ENCODE results near the gene RCN1.

- TF ChIP-seq CTCF (conservative IDR thresholded peaks at IDR 0.05; ENCODE audit: low read length) (no peak), EZH2phosphoT487 (IDR thresholded peaks at IDR 0.05; ENCODE audit: borderline replicate concordance, low read depth, low read length) (no peak)
Measured at GRCh38 chr11:32053151-32053888, 37.6 kb upstream of the RCN1 start.

Data from OCI-LY7 (cell line).